Stimulated activated CD8-positive, alpha-beta memory T cell treated with anti-CD3 and anti-CD28 coated beads, Interleukin-12 subunit alpha, Interleukin-12 subunit beta, amount 100 ng/mL, for 24 hours (primary cell): ENCODE results near the gene OTOP1.
"Not testable (repeated sequence)": the region's sequence is repeated elsewhere in the genome, so short reads cannot be mapped to it uniquely, and the experiment has no call there.

Source experiments
- DNase-seq: peaks from one replicate; pipeline ENCODE4 v3.0.0-alpha.2; 2020; ENCODE audit errors: extremely low read depth

OTOP1 gene

DNA sequence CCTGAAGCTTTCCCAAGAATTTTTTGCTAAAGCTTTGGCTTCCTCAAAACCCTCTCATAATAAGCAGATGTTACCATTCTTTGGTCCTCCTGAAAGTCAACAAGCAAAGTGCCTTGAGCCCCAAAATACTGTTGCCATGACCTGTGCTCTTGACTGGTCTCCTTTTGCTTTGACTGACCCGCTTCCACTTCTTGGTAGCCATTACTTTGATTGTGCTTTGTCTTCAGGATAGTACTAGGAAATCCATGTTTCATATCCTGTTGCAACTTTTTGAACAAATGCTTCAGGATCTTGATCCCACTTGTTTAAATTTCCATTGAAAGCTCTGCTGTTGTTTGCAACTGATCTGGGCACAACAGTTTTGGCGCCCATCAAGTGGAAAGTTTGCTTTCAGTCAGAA lies 6.9 kb upstream of the OTOP1 start:
- DNase-seq, result no peak

DNA sequence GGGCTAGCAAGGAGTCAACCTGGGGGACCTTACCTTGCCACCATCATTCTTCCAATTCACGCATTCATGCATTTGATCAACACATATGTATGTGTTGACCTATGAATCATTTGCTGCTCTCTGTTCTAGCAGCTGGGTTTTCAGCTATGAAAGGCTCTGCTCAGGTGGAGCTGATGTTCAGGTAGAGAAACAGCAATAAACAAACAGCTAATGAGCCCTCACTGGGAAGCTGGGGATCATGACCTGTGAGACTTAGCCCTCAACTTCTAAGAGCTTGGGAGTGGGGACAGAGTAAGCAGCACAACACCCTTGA lies 1.6 kb upstream of the OTOP1 start:
- no peak for DNase-seq

GRCh38 chr4:4227510-4228355 lies 1.0 kb upstream of the OTOP1 start:
- no peak for DNase-seq

DNA sequence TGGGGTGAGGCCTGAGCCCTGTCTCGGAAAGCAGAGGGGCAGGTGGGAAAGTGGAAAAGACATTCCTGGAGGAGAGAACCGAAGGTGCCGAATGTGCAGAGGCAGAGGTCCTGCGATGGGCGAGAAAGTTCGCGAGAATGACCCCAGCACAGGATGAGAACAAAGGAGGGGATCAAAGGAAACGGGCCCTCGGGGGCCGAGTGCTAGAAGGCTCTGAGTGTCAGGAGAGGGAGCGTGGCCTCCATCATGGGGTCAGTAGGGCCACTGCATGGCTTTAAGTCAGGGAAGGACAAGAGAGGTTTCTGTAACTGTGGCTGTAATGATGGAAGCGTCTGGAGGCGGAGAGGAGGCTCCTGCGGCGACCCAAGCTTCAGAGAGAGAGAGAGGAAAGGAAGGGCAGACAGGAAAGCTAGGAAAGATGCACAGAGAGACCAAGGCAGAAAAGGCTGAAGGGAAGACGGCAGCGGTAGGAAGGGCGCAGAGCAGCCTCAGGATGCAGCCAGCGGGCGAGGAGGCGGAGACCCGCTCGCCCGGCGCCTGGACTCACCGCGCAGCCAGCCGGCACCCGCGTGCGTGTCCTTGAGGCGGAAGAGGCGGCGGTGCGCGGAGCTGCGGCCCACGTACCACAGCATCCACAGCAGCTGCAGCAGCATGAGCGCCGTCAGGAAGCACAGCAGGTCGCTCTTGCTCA lies 669 bp downstream of the OTOP1 start:
- no peak for DNase-seq

DNA sequence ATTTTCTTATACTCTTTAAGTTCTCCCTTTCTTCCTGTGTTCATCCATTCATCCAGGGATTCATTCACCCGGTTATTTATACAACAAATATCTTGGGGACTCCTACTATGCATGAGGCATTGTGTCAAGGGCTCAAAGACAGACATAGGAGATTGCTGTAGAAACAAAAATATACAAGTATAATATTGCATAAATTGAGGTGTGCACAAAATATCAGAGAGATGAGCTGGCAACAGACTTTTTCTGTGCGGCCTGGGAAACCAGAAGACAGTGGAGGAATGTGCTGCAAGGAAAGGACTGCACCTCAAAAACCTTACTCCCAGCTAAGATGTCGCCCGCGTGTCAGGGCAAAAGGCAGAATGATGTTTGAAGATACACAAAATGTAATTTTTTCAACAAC lies 9.6 kb downstream of the OTOP1 start:
- no peak for DNase-seq

DNA sequence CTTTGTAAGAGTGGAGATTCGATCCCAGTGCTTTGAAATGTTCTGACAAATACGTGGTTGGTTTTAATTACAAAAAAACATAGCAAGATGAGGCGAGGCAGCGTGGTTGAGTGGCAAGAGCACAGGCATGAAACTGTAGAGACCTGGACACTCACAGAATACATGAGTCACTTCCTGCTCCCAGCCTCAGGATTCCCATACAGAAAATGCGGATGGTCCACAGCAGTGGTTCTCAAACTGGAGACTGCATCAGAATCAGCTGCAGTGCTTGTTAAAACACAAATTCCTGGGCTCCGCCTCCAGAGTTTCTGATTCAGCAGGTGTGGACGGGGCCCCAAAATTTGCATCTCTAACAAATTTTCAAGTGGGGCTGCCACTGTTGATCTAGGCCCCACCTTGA lies 10.1 kb downstream of the OTOP1 start:
- DNase-seq, result no peak

DNA sequence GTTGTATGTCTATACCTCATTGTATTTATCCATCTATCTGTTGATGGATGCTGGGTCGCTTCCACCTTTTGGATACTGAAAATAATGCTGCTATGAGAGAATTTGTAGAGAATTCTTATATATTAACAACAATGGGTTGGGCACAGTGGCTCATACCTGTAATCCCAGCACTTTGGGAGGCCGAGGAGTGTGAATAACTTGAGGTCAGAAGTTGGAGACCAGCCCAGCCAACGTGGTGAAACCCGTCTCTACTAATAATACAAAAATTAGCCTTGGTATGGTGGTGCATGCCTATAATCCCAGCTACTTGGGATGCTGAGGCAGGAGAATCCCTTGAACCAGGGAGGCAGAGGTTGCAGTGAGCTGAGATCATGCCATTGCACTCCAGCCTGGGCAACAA lies 13.1 kb downstream of the OTOP1 start:
- not testable (repeated sequence) for DNase-seq

- DNase-seq, result no peak
These were observed 20.5 kb downstream of the OTOP1 start for GRCh38 chr4:4206204-4206603.

DNA sequence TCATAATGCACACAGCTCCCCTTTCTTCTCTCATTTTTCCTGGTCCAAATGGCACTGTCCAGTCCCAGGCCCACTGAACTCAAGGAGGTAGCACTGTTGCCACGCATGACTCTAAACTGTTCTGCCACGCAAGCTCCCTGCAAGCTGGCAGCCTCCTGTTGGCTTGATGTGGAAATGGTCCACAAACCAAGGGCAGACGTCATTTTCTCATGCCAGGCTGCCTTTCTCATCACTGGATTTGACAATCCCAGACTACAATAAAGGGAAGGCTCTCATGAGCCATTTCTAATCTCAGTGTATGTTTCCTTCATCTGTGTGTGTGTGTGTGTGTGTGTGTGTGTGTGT lies 22.4 kb downstream of the OTOP1 start:
- no peak for DNase-seq

DNA sequence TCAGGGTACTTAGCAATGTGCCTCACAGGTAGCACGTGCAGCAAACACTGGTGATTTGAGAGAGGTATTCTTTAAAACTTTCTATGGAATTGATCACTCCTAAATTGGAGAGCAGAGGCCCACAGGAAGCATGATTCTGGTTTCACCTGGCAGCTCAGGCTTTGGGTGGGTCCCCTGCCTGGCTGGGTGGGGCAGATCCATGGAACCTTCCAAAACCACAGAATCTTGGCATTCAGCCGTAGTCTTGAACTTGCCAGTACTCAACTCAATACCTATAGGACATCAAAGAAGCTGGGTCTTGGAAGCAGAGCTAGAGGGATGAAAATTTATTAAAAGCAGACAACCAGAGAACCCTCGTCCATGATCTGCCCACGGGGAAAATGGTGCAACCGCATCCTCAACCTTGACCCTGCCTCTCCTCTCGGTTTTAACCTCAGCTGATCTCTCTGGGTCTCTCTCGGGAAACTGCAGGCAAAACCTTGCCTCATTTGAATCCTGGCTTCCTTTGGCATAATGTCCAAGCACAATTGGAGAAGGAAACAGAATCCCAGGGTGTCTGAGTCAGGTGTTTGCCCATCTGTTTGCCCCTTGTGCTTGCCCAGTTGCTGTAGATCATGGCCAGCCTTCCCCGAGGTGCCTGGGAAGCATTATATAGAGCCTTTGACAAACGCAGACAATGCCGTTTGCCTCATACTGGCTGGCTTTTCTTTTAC lies 22.9 kb downstream of the OTOP1 start:
- DNase-seq, result no peak

DNA sequence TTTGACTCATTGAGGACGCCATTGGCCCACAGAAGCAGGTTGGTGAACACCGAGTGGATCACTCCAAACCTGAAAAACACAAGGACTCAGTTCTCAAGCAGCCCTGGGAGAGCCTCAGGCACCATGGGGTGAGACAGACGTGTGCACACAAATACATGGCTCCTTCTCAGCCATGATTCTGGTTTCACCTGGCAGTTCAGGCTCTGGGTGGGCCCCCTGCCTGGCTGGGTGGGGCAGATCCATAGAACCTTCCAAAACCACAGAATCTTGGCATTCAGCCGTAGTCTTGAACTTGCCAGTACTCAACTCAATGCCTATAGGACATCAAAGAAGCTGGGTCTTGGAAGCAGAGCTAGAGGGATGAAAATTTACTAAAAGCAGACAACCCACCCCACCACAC lies 24.2 kb downstream of the OTOP1 start:
- no peak for DNase-seq

- no peak for DNase-seq
These were observed 26.1 kb downstream of the OTOP1 start for GRCh38 chr4:4200624-4201023.

DNA sequence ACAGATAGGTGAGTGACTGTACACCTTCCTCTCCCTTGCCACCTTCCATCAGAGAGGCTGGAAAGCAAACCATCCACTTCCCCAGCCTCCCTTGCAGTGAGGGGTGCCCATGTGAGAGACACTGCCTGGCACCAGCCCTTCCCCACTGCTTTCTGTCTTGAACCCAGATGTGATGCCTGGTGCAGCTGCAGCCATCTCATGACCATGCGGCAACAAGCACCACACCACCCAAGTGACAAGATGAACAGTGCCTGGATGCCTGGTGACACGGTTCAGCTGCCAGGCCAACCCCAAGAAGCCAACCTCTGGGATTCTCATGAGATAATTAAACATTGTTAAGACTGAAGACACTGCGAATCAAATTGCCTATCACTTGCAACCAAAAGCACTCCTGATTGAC lies 31.4 kb downstream of the OTOP1 start:
- DNase-seq, result no peak

GRCh38 chr4:4188557-4188956 lies 38.2 kb downstream of the OTOP1 start:
- not testable (repeated sequence) for DNase-seq

DNA sequence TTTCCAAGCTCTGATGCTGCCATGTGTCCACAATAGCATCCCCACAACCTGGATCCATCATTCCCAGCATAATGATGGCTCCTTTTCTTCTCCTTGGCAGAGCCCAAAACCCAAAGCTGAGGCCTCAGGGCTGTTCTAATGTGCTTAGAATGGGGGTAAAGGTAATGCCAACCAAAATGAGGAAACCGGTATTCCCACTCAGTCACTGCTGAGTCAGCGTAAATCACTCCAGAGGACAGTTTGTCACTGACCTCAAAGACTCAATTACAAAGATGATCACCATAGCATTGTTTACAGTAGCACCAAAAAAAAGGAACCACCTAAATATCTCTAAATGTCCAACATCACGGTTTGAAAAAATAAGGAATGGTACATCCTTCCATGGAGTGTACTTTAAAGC lies 41.2 kb downstream of the OTOP1 start:
- DNase-seq, result no peak

DNA sequence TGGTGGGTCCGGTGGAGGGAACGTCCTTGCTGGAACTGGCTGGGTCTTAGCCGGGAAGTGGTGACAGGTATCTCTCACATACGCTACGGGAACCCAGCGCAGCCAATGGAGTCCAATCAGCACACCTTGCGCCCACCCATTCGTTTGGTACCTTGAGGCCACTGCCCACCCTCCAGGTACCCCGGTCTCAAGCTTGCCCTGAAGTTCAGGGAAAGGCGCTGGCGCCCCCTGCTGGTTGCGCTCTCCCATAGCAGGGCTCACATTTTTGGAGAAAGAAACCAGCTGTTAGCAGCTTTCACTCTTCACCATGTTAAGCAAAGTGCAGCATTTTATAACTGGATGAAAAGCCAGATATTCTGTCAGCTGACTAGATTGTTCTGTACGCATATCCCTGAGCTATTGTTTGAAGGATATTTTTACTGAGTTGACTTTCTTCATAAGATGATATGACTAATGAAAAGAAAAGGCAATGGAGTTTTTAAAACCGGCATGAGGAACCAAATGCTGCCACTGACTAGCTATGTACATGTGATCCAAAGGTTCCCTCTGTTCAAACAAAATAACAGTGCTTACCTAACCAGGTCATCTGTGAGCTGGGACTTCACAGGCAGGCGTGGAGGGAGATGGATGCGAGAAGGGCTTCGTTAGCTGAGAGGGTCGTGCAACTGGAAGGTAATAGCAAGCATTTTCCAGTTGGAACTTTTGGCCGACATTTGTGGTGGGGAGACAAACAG lies 43.7 kb downstream of the OTOP1 start:
- no peak for DNase-seq

DNA sequence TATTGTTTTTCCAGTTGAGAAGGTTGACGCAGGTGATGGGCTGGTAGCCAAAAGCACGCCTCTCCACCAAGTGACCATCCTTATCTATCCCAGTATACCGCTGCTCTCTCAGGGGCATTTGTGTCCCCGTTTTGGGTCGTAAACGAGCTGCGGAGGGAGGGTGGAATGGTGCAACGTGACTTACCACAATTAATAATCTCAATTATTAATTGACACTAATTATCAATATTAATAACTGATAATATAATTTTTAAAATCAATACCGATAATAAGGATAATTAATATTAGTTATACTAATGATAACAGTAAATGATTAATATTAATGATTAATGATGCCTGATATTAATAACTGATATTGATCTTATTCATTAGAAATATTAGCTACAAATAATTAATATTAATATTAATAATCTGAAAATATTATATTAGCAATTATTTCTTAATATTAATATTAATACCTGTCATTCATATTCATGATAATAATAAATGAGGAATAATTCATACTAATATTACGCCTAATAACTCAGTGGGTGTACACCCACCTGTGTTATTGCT lies 56.1 kb downstream of the OTOP1 start:
- no peak for DNase-seq

GRCh38 chr4:4167981-4168780 lies 58.5 kb downstream of the OTOP1 start:
- not testable (repeated sequence) for DNase-seq

DNA sequence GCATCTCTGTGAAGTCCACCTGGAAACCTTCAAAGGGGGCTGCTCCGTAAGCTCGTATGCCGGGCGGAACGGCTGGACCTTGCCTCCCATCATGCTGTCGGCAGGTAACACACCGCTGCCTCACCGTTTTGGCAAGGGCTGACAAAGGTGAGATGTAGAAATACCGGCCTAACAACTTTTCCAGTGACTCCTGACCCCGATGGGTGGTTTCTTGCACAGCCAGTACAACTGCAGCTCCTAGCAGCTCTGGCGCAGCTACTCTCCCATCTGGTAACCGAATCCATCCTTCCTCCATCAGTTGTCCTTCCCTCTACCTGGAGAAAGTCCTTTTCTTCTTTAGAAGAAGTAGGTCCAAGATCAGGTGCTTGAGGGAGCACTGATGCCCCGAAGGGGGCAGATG lies 59.7 kb downstream of the OTOP1 start:
- not testable (repeated sequence) for DNase-seq

DNA sequence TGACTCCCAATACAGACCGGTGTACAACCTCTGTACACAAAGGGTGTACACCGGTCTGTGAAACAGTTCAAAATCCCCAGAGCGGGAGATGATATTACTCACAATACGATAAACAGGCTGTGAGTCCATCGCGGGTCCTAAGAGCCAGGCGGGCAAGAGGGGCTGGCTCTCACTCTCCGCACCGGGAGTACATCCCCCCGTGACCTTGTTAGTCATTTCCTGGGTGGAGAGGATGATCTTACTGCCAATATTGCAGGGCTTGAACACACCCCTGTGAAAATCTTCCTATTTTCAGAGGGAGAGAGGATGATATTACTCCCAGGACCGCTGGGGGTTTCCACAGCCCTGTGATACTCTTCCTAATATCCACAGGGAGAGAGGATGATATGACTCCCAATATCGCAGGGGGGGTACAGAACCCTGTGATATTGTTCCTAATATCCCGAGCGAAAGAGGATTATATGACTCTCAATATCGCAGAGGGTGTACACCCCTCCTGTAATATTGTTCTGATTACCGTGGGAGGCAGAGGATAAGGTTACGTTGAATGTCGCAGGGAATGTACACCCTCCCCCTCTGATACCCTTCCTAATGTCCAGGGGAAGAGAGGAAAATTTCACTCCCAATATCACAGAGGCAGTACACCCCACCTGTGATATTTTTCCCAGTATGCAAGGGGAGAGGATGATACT lies 60.9 kb downstream of the OTOP1 start:
- not testable (repeated sequence) for DNase-seq
